Stimulated activated CD4-positive, alpha-beta T cell treated with anti-CD3 and anti-CD28 coated beads, TNF-alpha, amount 100 ng/mL, for 24 hours (primary cell): ENCODE measurements around the gene TMEM95.
"Not testable (repeated sequence)": the region's sequence is repeated elsewhere in the genome, so short reads cannot be mapped to it uniquely, and the experiment has no call there.

Experiments used
- DNase-seq, 3 experiments: peaks; one replicate each; pipeline ENCODE4 v3.0.0-alpha.2; 2020; ENCODE audit warnings: low read depth in 3 of 3

Gene TMEM95

GRCh38 chr17:7346761-7347614 is 8.0 kb upstream of the TMEM95 start:
- DNase-seq: no peak

GRCh38 chr17:7347630-7348477 is 7.1 kb upstream of the TMEM95 start:
- DNase-seq: no peak

- DNase-seq: no peak
Observed at GRCh38 chr17:7348478-7349242, 6.3 kb upstream of the TMEM95 start.

- DNase-seq: peak in 2 of 3 experiments; percentile 39 to 82
Observed at GRCh38 chr17:7351665-7352502, 3.1 kb upstream of the TMEM95 start, which contains the start of gene KCTD11. Gene KCTD11 (plus strand): TSS chr17:7352162.

- DNase-seq: no peak
Observed at GRCh38 chr17:7352503-7352889, 2.5 kb upstream of the TMEM95 start.

- no peak for DNase-seq
Observed at GRCh38 chr17:7352910-7353635, 1.9 kb upstream of the TMEM95 start.

GRCh38 chr17:7354262-7354843 is 603 bp upstream of the TMEM95 start:
- DNase-seq: no peak

- DNase-seq: no peak
Observed at GRCh38 chr17:7355573-7355972, 617 bp downstream of the TMEM95 start.

- peak; percentile 72 to 87 (median 74) for DNase-seq
Observed at GRCh38 chr17:7356072-7356549, 1.2 kb downstream of the TMEM95 start.

- DNase-seq: no peak
Observed at GRCh38 chr17:7356756-7357155, 1.8 kb downstream of the TMEM95 start.

GRCh38 chr17:7357381-7357780 is 2.4 kb downstream of the TMEM95 start:
- DNase-seq: no peak

GRCh38 chr17:7361906-7362305 is 7.0 kb downstream of the TMEM95 start:
- no peak for DNase-seq

GRCh38 chr17:7363311-7363710 is 8.4 kb downstream of the TMEM95 start:
- no peak for DNase-seq

GRCh38 chr17:7365963-7366362 is 11.0 kb downstream of the TMEM95 start:
- not testable (repeated sequence) for DNase-seq

- DNase-seq: no peak
Observed at GRCh38 chr17:7367083-7367482, 12.1 kb downstream of the TMEM95 start.

GRCh38 chr17:7367918-7368598 is 13.1 kb downstream of the TMEM95 start:
- DNase-seq: no peak

GRCh38 chr17:7368599-7368994 is 13.6 kb downstream of the TMEM95 start:
- not testable (repeated sequence) for DNase-seq

- no peak for DNase-seq
Observed at GRCh38 chr17:7369825-7370224, 14.9 kb downstream of the TMEM95 start.

GRCh38 chr17:7370853-7371252 is 15.9 kb downstream of the TMEM95 start:
- DNase-seq: no peak
